Effector memory CD4-positive, alpha-beta T cell (primary cell): ENCODE results near the gene DENND1A.

ENCODE experiments used
- DNase-seq, 3 donors: peaks; one replicate each; pipeline ENCODE4 v3.0.0-alpha.2; 2020
- H3K27ac ChIP-seq: 2 replicates; pipeline ENCODE4 v1.7.0; 2013; ENCODE audit warnings: mild to moderate bottlenecking, low read length, moderate library complexity; ENCODE audit not compliant: insufficient read depth, poor library complexity, severe bottlenecking
- H3K27me3 ChIP-seq: replicated peaks from 2 replicates; pipeline ENCODE4 v1.7.0; 2013; ENCODE audit warnings: mild to moderate bottlenecking, low read length; ENCODE audit not compliant: insufficient read depth, control insufficient read depth, poor library complexity, severe bottlenecking
- H3K36me3 ChIP-seq: 2 replicates; pipeline ENCODE4 v1.7.0; 2013; ENCODE audit warnings: mild to moderate bottlenecking, low read length, moderate library complexity; ENCODE audit not compliant: control insufficient read depth, insufficient read depth
- H3K4me1 ChIP-seq: 2 replicates; pipeline ENCODE4 v1.7.0; 2013; ENCODE audit warnings: low read length, mild to moderate bottlenecking; ENCODE audit not compliant: control insufficient read depth, insufficient read depth, poor library complexity, severe bottlenecking
- H3K4me3 ChIP-seq: 2 replicates; pipeline ENCODE4 v1.7.0; 2013; ENCODE audit warnings: low read length, low read depth, mild to moderate bottlenecking; ENCODE audit not compliant: insufficient read depth, poor library complexity, severe bottlenecking
- H3K9me3 ChIP-seq: 2 replicates; pipeline ENCODE4 v1.7.0; 2013; ENCODE audit warnings: mild to moderate bottlenecking, low read length, moderate library complexity; ENCODE audit not compliant: control insufficient read depth

The DENND1A gene

DNA sequence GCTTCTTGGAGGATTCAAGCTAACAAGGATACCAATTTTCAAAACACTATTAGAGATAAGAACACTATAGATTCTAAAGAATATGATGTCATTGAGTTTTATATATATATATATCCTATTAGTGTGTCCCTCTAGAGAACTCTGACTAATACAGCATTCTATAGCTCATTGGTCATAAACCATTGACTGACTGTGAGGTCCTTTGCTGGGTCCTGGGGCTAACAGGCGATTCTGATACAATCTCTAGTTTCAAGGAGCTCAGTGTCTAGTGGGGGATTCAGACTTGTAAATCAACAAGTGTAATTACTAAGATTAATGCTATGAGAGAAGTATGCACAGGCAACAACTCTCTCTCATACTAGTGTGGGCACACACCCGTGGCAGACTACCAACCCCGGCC lies 234.5 kb downstream of the DENND1A start:
- Histone ChIP-seq H3K4me3 (no peak overlapping the region), H3K9me3 (no peaks in the 10 kb centered on the region), H3K27me3 (no peaks in the 10 kb centered on the region), H3K27ac (no peak overlapping the region), H3K36me3 (no peaks in the 10 kb centered on the region), H3K4me1 (no peaks in the 10 kb centered on the region)
- no peak for DNase-seq

DNA sequence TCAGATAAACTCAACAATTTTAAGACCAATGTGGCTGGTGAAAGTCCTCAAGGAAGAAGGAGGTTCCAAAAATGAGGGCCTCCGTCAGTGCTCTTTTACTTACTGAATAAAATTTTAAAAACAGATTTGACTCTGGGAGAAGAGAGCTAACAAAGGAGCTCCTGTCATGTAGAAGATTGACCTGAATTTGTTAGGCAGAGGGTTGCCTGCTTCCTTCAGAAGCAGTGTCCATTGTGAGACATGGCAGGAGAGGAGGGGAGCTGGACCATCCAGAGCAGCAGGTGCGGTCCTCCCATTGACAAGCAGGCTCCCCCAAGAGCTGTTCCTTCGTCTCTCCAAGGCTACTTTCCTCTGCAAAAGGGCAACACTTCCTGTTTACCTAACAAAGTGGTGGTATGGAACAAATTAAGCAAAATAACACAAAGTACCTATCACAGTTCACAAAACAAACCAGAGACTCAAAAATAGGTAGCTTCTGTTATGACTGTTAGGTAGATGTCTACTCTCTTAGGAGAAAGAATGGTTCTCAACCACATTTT lies 238.1 kb downstream of the DENND1A start:
- no peak for DNase-seq
- Histone ChIP-seq H3K4me1 (no peaks in the 10 kb centered on the region), H3K27me3 (no peaks in the 10 kb centered on the region), H3K27ac (no peak overlapping the region), H3K36me3 (no peaks in the 10 kb centered on the region), H3K9me3 (no peaks in the 10 kb centered on the region), H3K4me3 (no peak overlapping the region)

- Histone ChIP-seq H3K4me3 (no peak overlapping the region), H3K27me3 (no peaks in the 10 kb centered on the region), H3K36me3 (no peaks in the 10 kb centered on the region), H3K4me1 (no peaks in the 10 kb centered on the region), H3K9me3 (no peaks in the 10 kb centered on the region), H3K27ac (no peak overlapping the region)
- no peak for DNase-seq
These were observed 240.1 kb downstream of the DENND1A start for GRCh38 chr9:123689701-123690428.

DNA sequence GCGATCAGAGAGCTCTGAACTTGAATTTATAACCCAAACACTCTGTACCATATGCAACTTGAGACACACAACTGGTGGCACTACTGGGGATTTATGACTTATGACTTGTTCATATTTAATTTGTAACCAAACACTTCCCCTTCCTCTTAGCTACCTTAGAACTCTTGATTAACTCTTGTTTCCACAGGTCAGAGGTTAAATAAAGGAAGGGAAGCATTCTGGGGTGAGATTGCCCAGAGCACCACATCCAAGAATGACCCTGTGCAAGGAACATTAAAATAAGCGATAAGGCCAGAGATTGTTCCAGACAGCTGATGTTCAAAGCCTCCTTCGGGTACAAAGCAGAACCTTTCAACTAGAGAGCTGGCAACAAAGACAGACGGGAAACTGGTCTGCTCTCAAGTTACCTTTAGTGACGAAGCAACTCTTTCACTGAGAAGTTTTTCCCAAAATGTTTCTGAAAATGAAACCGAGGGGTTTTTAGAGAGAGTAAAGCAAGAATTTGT lies 242.6 kb downstream of the DENND1A start:
- Histone ChIP-seq H3K4me1 (peaks cover 5% of the 10 kb centered on the region), H3K9me3 (no peaks in the 10 kb centered on the region), H3K27ac (no peak overlapping the region), H3K36me3 (no peaks in the 10 kb centered on the region), H3K27me3 (no peaks in the 10 kb centered on the region), H3K4me3 (no peak overlapping the region)
- no peak for DNase-seq

GRCh38 chr9:123686829-123687192 lies 243.1 kb downstream of the DENND1A start:
- DNase-seq = no peak
- no peak overlapping the region for H3K27ac ChIP-seq
- no peaks in the 10 kb centered on the region for H3K9me3 ChIP-seq
- no peak overlapping the region for H3K4me3 ChIP-seq
- peaks cover 5% of the 10 kb centered on the region for H3K4me1 ChIP-seq
- no peaks in the 10 kb centered on the region for H3K36me3 ChIP-seq
- H3K27me3 ChIP-seq = no peaks in the 10 kb centered on the region

- no peak overlapping the region for H3K27ac ChIP-seq
- no peaks in the 10 kb centered on the region for H3K9me3 ChIP-seq
- H3K4me1 ChIP-seq = peaks cover 5% of the 10 kb centered on the region
- no peak overlapping the region for H3K4me3 ChIP-seq
- no peaks in the 10 kb centered on the region for H3K36me3 ChIP-seq
- H3K27me3 ChIP-seq = no peaks in the 10 kb centered on the region
- DNase-seq = no peak
These were observed 243.6 kb downstream of the DENND1A start for GRCh38 chr9:123686131-123686828.

DNA sequence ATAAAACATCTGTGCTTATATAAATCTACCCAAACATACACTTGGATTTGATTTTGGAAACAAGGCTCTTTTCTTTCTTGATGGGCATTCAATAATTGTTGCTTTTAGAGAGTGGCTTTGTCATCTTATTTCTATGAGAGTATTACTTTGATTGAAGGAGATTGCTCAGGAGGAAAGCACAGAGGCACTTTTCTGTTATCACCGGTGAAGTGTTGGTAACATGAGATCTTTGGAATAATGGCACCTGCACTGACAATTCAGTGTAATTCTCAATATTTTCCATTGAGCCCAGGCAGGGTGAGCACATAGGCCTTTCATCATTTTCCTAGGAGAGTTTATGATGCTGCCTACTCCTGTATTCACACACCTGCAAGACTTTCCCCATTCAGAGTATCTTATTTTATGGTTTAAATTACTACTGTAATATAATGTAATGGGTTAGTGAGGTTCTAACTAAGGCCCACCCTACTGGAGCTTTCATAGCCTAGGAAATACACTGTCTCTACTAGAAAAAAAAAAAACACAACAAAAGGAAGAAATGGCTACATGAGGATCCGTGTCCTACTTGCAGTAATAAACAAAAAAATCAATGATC lies 244.3 kb downstream of the DENND1A start:
- no peak overlapping the region for H3K27ac ChIP-seq
- no peak overlapping the region for H3K4me3 ChIP-seq
- H3K36me3 ChIP-seq = no peaks in the 10 kb centered on the region
- no peaks in the 10 kb centered on the region for H3K9me3 ChIP-seq
- no peaks in the 10 kb centered on the region for H3K27me3 ChIP-seq
- no peak for DNase-seq
- peaks cover 5% of the 10 kb centered on the region for H3K4me1 ChIP-seq

DNA sequence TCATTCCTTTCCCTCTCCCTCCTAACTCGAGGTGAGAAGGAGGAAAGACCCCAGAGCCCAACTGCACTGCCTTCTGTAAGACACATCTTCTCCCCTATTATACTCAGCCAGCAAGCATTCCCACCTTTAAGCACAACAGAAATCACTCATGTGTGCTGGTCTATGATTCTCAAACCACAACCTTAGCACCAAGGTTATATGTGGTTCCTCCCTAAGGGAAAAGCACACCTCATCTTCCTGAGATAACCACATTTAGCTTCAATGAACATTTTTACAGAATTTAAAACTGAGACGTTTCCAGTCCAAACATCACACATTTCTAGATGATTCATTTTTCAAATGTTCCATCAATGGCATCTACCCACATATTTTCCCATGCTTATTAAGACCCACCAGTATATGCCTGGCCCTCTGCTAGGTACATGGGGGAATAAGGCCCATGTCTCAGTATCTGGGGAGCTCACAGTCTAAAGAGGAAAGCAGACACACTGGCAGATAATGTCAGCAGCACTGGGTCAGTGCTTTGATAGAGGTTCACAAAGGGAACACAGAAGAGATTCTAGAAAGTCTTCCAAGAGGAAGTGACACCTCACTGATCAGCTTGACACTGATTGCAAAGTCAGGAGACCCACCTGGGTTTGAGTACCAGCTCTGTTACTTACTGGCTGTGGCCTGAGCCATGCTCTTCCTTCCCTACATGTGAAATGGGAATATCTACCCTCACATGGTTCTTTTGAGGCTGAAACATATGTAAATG lies 245.4 kb downstream of the DENND1A start:
- DNase-seq = no peak

DNA sequence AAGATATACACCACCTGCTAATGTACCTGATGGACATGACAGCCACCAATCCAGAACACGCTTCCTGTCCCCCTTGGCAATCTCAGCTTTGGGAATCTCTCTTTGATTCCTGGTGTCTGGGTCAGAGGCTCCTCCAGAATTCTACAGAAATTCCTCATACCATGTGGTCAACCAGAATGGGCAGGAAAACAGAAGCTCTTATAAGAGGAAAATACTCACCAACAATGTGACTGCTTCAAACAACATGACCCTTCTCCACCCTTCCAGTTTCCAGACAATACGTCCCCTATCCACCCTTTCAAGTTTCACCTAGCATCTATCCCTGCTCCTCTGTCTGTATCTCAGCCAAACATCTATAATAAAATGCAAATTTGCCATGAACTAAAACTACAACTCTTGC lies 247.2 kb downstream of the DENND1A start:
- no peaks in the 10 kb centered on the region for H3K9me3 ChIP-seq
- no peaks in the 10 kb centered on the region for H3K36me3 ChIP-seq
- no peaks in the 10 kb centered on the region for H3K27me3 ChIP-seq
- H3K27ac ChIP-seq = no peak overlapping the region
- DNase-seq = no peak
- peaks cover 13% of the 10 kb centered on the region for H3K4me1 ChIP-seq
- no peak overlapping the region for H3K4me3 ChIP-seq

More for the DNA sequence above, 245.4 kb downstream of the DENND1A start:
- Histone ChIP-seq H3K36me3 (no peaks in the 10 kb centered on the region), H3K27me3 (no peaks in the 10 kb centered on the region), H3K27ac (no peak overlapping the region), H3K9me3 (no peaks in the 10 kb centered on the region), H3K4me1 (peaks cover 7% of the 10 kb centered on the region), H3K4me3 (no peak overlapping the region)
